BE2C (cell line): Measurements from ENCODE around the gene OR10AG1.

ENCODE experiments used
- DNase-seq: peaks from one replicate; pipeline ENCODE4 v3.0.0-alpha.2; 2020
- H3K27me3 ChIP-seq: fragments of 250-450 bp; sonication (Bioruptor Pico); 2 replicates; pipeline ENCODE4 v1.5.1; 2020; ENCODE audit warnings: mild to moderate bottlenecking
- H3K36me3 ChIP-seq: fragments of 250-450 bp; sonication (Bioruptor Pico); 2 replicates; pipeline ENCODE4 v1.5.1; 2020; ENCODE audit warnings: mild to moderate bottlenecking
- H3K4me1 ChIP-seq: fragments of 250-450 bp; sonication (Bioruptor Pico); 2 replicates; pipeline ENCODE4 v1.5.1; 2020
- H3K4me3 ChIP-seq: 2 replicates; pipeline ENCODE4 v1.5.1; 2011; ENCODE audit warnings: low read depth, low read length
- H3K9me3 ChIP-seq: fragments of 250-450 bp; sonication (Bioruptor Pico); 2 replicates; pipeline ENCODE4 v1.5.1; 2020
- TF ChIP-seq, protein P1 (sequence below): IDR thresholded peaks from 2 replicates; pipeline ENCODE4 v1.5.1; 2012; ENCODE audit warnings: mild to moderate bottlenecking, low read depth, low read length

The OR10AG1 gene

DNA sequence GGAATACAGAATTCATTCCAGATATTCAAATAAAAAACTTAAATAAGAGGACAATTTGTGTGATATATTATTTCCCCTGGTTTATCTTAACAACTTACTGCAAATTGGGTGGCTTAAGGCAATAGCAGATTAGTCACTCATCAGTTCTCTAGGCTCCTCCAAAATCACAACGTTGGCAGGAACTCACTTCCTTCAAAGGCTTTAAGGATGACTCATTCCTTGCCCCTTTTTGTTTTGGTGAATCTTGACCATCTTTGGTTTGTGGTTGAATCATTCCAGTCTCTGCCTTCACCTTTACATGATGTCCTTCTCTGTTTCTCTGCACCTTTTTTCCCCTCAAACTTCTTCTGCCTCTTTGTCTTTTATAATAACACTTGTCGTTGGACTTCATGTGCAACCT lies 3.4 kb downstream of the OR10AG1 start:
- Histone ChIP-seq H3K9me3 (no peaks in the 10 kb centered on the region), H3K4me1 (no peaks in the 10 kb centered on the region), H3K4me3 (no peak overlapping the region), H3K27me3 (no peaks in the 10 kb centered on the region), H3K36me3 (no peaks in the 10 kb centered on the region)
- no peak for DNase-seq
- TF ChIP-seq, protein P1, sequence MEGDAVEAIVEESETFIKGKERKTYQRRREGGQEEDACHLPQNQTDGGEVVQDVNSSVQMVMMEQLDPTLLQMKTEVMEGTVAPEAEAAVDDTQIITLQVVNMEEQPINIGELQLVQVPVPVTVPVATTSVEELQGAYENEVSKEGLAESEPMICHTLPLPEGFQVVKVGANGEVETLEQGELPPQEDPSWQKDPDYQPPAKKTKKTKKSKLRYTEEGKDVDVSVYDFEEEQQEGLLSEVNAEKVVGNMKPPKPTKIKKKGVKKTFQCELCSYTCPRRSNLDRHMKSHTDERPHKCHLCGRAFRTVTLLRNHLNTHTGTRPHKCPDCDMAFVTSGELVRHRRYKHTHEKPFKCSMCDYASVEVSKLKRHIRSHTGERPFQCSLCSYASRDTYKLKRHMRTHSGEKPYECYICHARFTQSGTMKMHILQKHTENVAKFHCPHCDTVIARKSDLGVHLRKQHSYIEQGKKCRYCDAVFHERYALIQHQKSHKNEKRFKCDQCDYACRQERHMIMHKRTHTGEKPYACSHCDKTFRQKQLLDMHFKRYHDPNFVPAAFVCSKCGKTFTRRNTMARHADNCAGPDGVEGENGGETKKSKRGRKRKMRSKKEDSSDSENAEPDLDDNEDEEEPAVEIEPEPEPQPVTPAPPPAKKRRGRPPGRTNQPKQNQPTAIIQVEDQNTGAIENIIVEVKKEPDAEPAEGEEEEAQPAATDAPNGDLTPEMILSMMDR = no peak

DNA sequence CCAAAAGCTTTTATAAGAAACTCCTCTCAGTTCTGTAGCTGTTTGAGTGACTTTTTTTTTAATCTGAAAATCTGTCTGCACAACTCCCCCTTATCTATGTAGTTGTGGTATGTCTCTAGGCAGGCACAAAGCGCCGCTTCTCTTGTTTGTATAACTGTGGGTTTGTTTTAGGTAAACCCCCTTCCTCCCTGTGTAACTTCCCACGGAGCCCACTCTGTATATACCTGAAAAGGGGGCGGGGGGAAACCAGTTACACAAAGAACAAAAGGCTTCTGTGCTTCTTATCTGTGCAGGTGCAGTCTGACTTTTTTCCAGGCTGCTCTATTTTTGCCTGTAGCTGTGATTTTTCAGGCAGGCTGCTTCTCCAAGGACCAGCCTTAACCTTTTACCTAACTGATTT lies 13.2 kb downstream of the OR10AG1 start:
- H3K27me3 ChIP-seq = no peaks in the 10 kb centered on the region
- TF ChIP-seq, protein P1 = no peak
- no peak overlapping the region for H3K4me3 ChIP-seq
- H3K4me1 ChIP-seq = no peaks in the 10 kb centered on the region
- H3K9me3 ChIP-seq = no peaks in the 10 kb centered on the region
- H3K36me3 ChIP-seq = no peaks in the 10 kb centered on the region
- no peak for DNase-seq

DNA sequence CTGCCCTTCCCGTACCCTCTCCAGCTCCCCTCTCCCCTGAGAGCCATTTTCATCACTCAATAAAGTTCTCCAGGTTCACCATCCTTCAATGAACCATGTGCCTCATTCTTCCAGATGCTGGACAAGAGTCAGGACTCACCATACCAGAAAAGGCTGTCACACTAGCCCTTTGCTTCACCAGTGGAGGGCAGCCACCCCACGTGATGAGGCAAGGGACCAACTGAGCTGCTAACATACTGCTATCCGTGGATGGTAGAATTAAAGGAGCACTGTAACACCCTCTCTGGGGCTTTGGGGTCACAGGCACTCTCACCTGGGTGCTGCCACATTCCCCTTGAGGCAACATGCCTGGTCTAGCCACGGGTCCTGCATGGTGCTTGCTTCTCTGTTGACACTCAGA lies 20.4 kb downstream of the OR10AG1 start:
- Histone ChIP-seq H3K36me3 (no peaks in the 10 kb centered on the region), H3K4me3 (no peak overlapping the region), H3K9me3 (no peaks in the 10 kb centered on the region), H3K27me3 (no peaks in the 10 kb centered on the region), H3K4me1 (no peaks in the 10 kb centered on the region)
- DNase-seq = no peak
- TF ChIP-seq, protein P1 = no peak

DNA sequence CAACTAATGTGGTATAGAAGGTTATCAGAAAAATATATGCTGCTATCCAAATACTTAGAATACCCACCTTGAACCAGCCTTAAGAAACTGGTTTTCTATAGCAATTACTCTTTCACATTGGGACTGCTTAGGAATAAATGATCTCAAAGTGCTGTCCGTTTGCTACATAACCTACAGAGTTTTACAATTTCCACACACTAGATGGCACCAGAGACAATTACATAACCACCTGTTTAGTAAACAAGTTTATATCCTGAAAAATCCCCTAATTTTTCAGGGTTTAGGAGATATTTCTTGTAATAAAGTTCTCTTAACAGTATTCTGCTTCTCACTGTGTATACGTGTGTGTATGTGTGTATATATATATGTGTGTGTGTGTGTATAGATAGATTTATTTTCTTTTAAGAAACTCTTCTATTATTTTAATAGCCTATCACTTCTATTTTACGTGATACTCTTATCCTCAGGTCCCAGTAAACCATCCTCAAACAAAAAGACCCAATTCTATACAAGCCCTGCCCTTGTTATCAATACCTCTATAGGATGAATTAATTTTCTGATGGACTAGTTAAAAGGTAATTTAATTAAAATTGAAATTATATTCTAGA lies 26.9 kb downstream of the OR10AG1 start:
- TF ChIP-seq, protein P1 = peak; percentile 32
- Histone ChIP-seq H3K27me3 (no peaks in the 10 kb centered on the region), H3K36me3 (no peaks in the 10 kb centered on the region), H3K4me1 (no peaks in the 10 kb centered on the region), H3K9me3 (no peaks in the 10 kb centered on the region), H3K4me3 (no peak overlapping the region)
- no peak for DNase-seq

DNA sequence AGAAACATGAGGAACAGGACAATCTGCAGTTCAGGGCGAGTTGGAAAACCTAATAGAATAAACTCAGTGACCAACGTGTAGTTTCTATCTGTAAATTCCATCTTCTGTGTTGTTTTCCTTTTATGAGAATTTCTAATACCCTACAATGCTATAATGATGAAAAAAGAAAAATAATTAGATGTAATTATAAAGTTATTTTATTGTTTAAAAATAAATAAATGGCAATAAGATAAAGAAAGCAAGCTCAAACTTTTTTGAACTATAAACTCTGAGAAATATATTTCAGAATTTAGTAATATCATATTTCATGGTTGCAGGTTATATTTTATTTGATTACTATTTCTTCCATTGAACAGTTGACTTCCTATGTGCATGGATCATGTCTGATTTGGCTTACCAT lies 33.4 kb downstream of the OR10AG1 start, which contains the start of gene OR5I1:
OR5I1 (minus strand) TSS at position 101 of the 400 bp plus-strand sequence; CDS start at position 101, 0 bp downstream.
- TF ChIP-seq, protein P1 = no peak
- no peaks in the 10 kb centered on the region for H3K27me3 ChIP-seq
- H3K4me3 ChIP-seq = no peak within 1 kb of the TSS
- no peaks in the 10 kb centered on the region for H3K4me1 ChIP-seq
- no peak for DNase-seq
- no peaks in the 10 kb centered on the region for H3K36me3 ChIP-seq
- no peaks in the 10 kb centered on the region for H3K9me3 ChIP-seq

DNA sequence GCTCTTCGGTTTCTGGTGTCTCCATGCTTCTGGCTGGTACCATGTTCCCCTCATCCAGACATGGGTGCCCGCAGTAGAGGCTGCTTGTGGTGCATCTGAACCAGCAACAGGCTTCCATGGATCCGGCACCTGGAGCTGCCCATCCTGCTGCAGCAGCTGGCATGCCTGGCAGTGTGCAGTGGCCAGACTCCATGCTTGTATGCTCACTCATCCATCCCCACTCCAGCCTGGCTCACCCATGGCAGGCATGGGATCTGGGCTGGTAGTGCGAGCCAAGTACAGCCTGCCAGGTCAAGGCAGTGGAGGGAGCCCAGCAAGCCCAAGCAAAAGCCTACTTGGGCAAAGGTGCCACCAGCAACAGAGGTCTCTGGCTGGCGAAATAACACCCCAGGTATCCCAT lies 49.2 kb downstream of the OR10AG1 start:
- TF ChIP-seq, protein P1 = no peak
- H3K4me1 ChIP-seq = no peaks in the 10 kb centered on the region
- H3K27me3 ChIP-seq = no peaks in the 10 kb centered on the region
- no peak for DNase-seq
- no peaks in the 10 kb centered on the region for H3K9me3 ChIP-seq
- no peak overlapping the region for H3K4me3 ChIP-seq
- no peaks in the 10 kb centered on the region for H3K36me3 ChIP-seq
